ENCODE data around the gene LTBP1. TPM values are rescaled to one million over a fixed set of nuclear protein-coding genes. Genes with fewer than 3 reads are reported as not detected.

Gene LTBP1
- total RNA-seq, 2 experiments from 2014 or later: 0.10 to 0.14 TPM

DNA sequence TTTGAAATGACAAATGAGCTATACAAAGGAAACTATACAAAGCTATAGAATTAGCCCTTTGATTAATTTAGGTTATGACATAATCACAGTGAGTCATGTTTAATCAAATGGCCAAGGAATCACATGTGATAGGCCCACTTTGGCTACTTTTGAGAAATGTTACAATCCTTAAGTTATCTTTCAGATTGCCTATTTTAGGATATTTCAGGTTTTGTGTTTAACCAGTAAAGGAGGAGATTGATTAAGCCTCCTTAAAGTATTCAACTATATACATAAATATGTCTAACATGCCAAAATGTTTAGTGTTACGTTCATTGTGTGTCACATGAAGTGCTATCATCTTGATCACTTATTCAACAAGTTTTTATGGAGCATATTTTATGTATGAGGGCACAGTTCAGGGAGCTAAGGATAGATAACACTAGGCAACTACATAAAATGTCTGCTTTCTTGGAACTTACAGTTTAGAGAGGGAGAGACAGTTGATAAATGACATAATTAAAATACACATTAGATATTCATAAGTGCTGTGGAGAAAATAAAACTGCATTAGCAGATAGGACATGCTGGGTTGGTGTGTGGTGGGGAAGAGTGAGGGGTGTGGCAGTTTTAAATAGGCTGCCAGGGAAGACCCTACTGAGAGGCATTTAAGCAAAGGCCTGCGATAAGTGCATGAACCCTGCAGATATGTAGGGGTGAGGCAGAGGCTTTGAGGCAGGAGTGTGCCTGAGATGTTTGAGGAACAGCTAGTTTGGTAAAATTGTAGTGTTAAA, 77.2 kb downstream of the LTBP1 start:
- DNase-seq: no peak
- intact Hi-C loops (cut with micrococcal nuclease): no loop called here
- peaks cover 33% of the 10 kb centered on the region for H3K27me3 Mint-ChIP-seq (ENCODE audit: low read depth)

DNA sequence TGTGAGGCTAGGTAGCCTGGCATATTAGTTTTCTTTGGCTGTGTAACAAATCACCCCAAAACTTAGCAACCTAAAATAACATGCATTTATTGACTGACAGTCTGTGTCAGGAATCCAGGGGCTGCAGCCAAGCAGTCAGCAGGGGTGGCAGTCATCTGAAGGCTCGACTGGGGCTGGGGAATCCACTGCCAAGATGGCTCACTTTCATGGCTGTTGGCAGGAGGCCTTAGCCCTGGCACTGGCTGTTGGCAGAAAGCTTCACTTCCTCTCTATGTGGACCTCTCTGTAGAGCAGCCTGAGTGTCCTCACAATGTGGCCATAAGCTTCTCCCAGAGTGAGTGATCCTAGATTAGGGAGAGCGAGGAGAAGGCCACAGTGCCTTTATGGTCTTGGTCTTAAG, 78.0 kb downstream of the LTBP1 start:
- Mint-ChIP-seq H3K9me3 (no peaks in the 10 kb centered on the region), H3K27ac (no peak overlapping the region), H3K4me3 (no peak overlapping the region), H3K36me3 (ENCODE audit: low read depth) (no peaks in the 10 kb centered on the region), H3K4me1 (ENCODE audit: low read depth) (no peaks in the 10 kb centered on the region), H3K27me3 (ENCODE audit: low read depth) (peaks cover 33% of the 10 kb centered on the region)
- CTCF ChIA-PET: no interaction called here
- intact Hi-C loops (cut with micrococcal nuclease): no loop called here
- no peak for DNase-seq

More for the DNA sequence above, 77.2 kb downstream of the LTBP1 start:
- H3K27ac Mint-ChIP-seq: no peak overlapping the region
- H3K4me3 Mint-ChIP-seq: no peak overlapping the region
- no peaks in the 10 kb centered on the region for H3K36me3 Mint-ChIP-seq (ENCODE audit: low read depth)
- no peaks in the 10 kb centered on the region for H3K9me3 Mint-ChIP-seq
- CTCF ChIA-PET: no interaction called here
- no peaks in the 10 kb centered on the region for H3K4me1 Mint-ChIP-seq (ENCODE audit: low read depth)

DNA sequence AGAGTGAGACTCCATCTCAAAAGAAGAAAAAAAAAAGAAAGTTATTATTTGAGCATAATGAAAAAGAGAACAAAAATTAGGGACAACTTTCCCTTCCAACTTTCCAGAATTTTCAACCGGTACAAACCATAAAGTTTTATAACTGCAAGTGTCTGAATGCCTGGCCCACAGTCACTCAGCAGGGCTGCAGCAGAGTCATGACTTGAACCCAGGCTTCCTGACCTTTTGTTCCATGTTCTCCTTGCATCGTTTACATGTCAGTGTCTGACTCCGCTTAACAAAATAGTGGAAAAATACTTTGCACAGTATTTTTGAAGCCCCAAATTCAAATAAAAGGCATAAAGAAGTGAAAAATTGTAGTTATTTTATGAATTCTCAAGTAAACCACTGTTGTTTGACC, 82.7 kb downstream of the LTBP1 start:
- H3K27me3 Mint-ChIP-seq (ENCODE audit: low read depth): peaks cover 12% of the 10 kb centered on the region
- CTCF ChIA-PET: interaction anchor here (0.7 kb wide), 1 partner anchor 8 kb away, joined by 3 read pairs; no protein-coding TSS in a partner anchor
- intact Hi-C loops (cut with micrococcal nuclease): no loop called here
- H3K9me3 Mint-ChIP-seq: no peaks in the 10 kb centered on the region
- DNase-seq: no peak
- no peaks in the 10 kb centered on the region for H3K4me1 Mint-ChIP-seq (ENCODE audit: low read depth)
- no peaks in the 10 kb centered on the region for H3K36me3 Mint-ChIP-seq (ENCODE audit: low read depth)
- no peak overlapping the region for H3K27ac Mint-ChIP-seq
- H3K4me3 Mint-ChIP-seq: no peak overlapping the region

DNA sequence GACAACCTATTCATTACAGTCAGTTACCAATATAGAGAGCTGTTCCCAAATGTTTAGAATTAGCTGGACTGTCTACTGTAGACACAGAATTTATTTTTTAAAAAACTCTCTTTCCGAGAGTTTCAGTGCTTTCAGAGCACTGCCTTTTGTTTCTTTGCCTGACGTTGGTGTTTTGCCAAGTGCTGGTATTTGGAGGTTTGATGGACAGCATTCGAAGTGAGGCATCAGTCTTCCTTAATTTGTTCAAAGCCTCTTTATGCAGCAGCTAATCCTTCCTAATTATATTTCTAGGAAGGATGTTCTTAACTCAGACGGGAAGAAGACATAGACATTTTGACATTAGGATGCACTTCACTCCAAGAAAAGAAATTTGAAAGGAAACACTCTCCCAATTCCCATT, 83.2 kb downstream of the LTBP1 start:
- H3K4me3 Mint-ChIP-seq: no peak overlapping the region
- no peak for DNase-seq
- H3K27me3 Mint-ChIP-seq (ENCODE audit: low read depth): peaks cover 10% of the 10 kb centered on the region
- no peaks in the 10 kb centered on the region for H3K9me3 Mint-ChIP-seq
- H3K4me1 Mint-ChIP-seq (ENCODE audit: low read depth): no peaks in the 10 kb centered on the region
- no peak overlapping the region for H3K27ac Mint-ChIP-seq
- H3K36me3 Mint-ChIP-seq (ENCODE audit: low read depth): no peaks in the 10 kb centered on the region
- CTCF ChIA-PET: interaction anchor here (0.7 kb wide), 1 partner anchor 8 kb away, joined by 3 read pairs; no protein-coding TSS in a partner anchor
- intact Hi-C loops (cut with micrococcal nuclease): loop anchor here (10.0 kb wide), 1 partner anchor 475 kb away; no protein-coding TSS in a partner anchor

DNA sequence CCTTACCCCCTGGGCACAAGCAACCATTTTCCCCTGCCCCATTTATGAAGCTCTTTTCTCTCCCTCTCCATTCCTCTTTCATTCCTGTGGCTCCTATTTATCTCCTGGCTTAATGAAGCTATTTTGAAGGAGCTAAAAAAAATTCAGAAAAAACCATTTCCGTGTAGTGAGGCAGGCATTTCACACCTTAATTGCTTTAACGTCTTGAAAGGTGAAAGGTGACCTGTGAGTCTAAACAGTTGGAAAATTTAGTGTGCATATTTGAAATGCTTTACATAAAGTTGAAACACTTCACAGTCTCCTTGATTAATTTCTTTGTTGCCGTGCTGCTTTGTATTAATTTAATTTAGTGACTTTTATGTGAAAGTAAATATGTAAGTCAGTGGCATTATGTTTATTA, 83.6 kb downstream of the LTBP1 start:
- CTCF ChIA-PET: interaction anchor here (0.7 kb wide), 1 partner anchor 9 kb away, joined by 3 read pairs; no protein-coding TSS in a partner anchor
- H3K27me3 Mint-ChIP-seq (ENCODE audit: low read depth): peaks cover 6% of the 10 kb centered on the region
- no peaks in the 10 kb centered on the region for H3K36me3 Mint-ChIP-seq (ENCODE audit: low read depth)
- intact Hi-C loops (cut with micrococcal nuclease): loop anchor here (10.0 kb wide), 1 partner anchor 476 kb away; no protein-coding TSS in a partner anchor
- no peak overlapping the region for H3K27ac Mint-ChIP-seq
- H3K4me3 Mint-ChIP-seq: no peak overlapping the region
- DNase-seq: no peak
- H3K4me1 Mint-ChIP-seq (ENCODE audit: low read depth): no peaks in the 10 kb centered on the region
- H3K9me3 Mint-ChIP-seq: no peaks in the 10 kb centered on the region

DNA sequence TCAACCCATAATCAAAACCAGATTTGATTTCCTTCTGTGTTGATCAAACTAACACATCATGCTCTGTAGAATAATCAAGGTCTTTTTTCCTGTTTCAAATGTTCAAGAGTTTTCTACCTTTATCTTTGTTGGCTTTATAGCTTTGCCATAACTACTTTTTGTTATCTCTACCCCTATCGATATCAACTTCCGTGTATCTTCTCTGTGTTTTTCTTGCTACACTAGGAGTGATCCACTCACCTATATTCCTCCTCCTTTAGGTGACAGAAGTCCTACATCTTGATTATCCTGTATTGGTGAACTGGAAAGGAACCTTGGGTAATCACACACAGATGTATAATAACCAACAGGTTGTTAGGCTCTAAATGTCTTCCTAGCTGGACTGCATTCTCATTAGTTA, 85.5 kb downstream of the LTBP1 start:
- no peaks in the 10 kb centered on the region for H3K36me3 Mint-ChIP-seq (ENCODE audit: low read depth)
- CTCF ChIA-PET: interaction anchor here (1.2 to 1.6 kb wide), 2 partner anchors 341 to 551 kb away, joined by 4 read pairs; no protein-coding TSS in a partner anchor
- no peaks in the 10 kb centered on the region for H3K4me1 Mint-ChIP-seq (ENCODE audit: low read depth)
- H3K4me3 Mint-ChIP-seq: no peak overlapping the region
- no peak overlapping the region for H3K27ac Mint-ChIP-seq
- DNase-seq: no peak
- H3K9me3 Mint-ChIP-seq: no peaks in the 10 kb centered on the region
- intact Hi-C loops (cut with micrococcal nuclease): loop anchor here (10.0 kb wide), 1 partner anchor 477 kb away; no protein-coding TSS in a partner anchor
- H3K27me3 Mint-ChIP-seq (ENCODE audit: low read depth): peaks cover 4% of the 10 kb centered on the region

DNA sequence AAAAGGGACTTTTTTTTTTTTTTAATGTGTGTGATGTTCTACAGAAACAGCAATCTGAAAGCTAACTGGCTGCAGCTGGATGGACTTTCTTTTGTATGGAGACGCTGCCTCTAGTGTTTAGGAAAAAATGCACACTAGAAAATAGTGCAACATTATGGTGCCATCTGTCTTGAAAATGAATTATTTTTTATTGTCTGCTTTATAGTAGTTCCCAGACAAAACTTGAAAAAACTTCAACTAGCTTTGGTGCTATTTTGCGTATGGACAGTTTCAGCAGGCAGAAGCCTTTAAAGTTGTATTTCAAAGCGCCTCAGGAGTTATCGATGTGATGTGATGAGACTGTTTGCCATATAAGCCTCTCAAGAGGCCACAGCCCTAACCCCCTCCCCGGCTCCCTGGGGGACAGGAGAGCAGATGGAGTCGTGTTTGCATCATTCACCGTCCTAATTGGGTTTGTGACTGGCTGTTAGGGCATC, 86.9 kb downstream of the LTBP1 start:
- H3K4me3 Mint-ChIP-seq: no peak overlapping the region
- H3K27ac Mint-ChIP-seq: no peak overlapping the region
- no peaks in the 10 kb centered on the region for H3K9me3 Mint-ChIP-seq
- H3K27me3 Mint-ChIP-seq (ENCODE audit: low read depth): peaks cover 8% of the 10 kb centered on the region
- intact Hi-C loops (cut with micrococcal nuclease): loop anchor here (1.0 to 10.0 kb wide), 2 partner anchors 340 to 479 kb away; no protein-coding TSS in a partner anchor
- H3K4me1 Mint-ChIP-seq (ENCODE audit: low read depth): no peaks in the 10 kb centered on the region
- no peaks in the 10 kb centered on the region for H3K36me3 Mint-ChIP-seq (ENCODE audit: low read depth)
- no peak for DNase-seq
- CTCF ChIA-PET: interaction anchor here (0.8 to 1.6 kb wide), 5 partner anchors 19 to 549 kb away, joined by 3 to 6 read pairs (median 4); no protein-coding TSS in a partner anchor

DNA sequence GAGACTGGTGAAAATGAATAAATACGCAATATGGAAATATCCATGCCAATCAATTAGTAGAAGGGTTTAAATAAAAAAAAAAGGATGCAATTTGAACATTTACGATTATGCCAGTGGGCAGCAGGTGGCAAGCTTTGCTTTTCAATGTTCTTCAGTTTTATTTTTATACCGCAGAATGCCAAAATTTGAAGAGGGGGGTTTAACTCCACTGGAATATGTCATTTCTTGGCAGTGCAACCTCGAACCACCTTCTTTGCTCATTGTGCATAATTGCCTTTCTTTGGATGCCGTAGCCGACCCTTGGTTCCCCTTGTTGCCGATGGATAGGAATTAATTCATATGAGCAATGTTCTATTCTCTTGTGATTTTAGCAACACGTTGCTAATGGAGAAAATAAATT, 88.0 kb downstream of the LTBP1 start:
- intact Hi-C loops (cut with micrococcal nuclease): loop anchor here (1.0 to 10.0 kb wide), 2 partner anchors 339 to 480 kb away; no protein-coding TSS in a partner anchor
- Mint-ChIP-seq H3K9me3 (no peaks in the 10 kb centered on the region), H3K36me3 (ENCODE audit: low read depth) (no peaks in the 10 kb centered on the region), H3K27ac (no peak overlapping the region), H3K4me1 (ENCODE audit: low read depth) (no peaks in the 10 kb centered on the region), H3K27me3 (ENCODE audit: low read depth) (peaks cover 8% of the 10 kb centered on the region), H3K4me3 (no peak overlapping the region)
- CTCF ChIA-PET: interaction anchor here (0.8 to 1.1 kb wide), 2 partner anchors 17 to 342 kb away, joined by 3 to 6 read pairs; no protein-coding TSS in a partner anchor
- DNase-seq: no peak

DNA sequence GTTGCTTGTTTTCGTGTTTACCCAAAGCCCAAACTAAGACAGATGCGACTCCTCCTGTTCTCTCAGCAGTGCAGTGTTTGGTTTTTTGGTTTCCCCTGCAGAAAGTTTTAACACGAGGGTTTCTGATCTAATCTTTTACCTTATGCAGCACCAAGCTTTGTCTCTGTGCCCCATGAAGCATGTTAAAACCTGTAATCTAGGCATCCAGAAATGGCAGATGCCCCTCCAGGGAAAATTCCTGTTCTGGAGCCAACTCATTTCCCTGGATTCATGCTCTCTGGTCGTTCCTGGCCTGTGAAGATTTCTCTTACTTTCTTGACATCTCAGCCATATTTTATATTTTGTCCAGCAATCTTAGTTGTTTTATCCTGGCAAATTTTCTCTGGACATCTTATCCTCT, 91.5 kb downstream of the LTBP1 start:
- peaks cover 5% of the 10 kb centered on the region for H3K27me3 Mint-ChIP-seq (ENCODE audit: low read depth)
- intact Hi-C loops (cut with micrococcal nuclease): loop anchor here (10.0 kb wide), 1 partner anchor 483 kb away; no protein-coding TSS in a partner anchor
- H3K27ac Mint-ChIP-seq: no peak overlapping the region
- no peak overlapping the region for H3K4me3 Mint-ChIP-seq
- H3K9me3 Mint-ChIP-seq: no peaks in the 10 kb centered on the region
- no peak for DNase-seq
- CTCF ChIA-PET: no interaction called here
- no peaks in the 10 kb centered on the region for H3K36me3 Mint-ChIP-seq (ENCODE audit: low read depth)
- H3K4me1 Mint-ChIP-seq (ENCODE audit: low read depth): no peaks in the 10 kb centered on the region

DNA sequence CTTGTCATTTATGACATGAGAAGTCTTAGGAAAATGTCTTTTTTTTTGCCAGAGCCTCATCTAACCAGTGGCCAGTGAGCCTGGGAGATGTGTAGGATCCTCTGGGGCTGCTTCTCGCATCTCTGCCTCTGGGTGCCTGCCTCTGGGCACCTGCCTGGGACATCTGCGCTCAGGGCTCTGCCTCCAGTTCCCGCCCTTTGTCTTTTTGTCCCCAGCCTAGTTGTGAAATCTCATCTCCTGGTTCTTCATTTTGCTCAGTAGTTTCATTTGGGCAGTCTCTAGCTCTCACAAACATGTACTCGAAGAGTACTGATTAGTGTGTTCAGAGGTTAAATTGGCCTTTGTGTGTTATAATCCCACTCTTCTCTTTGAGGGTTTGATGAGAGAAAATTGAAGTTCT, 92.0 kb downstream of the LTBP1 start:
- CTCF ChIA-PET: no interaction called here
- H3K27me3 Mint-ChIP-seq (ENCODE audit: low read depth): peaks cover 4% of the 10 kb centered on the region
- no peak for DNase-seq
- no peak overlapping the region for H3K27ac Mint-ChIP-seq
- H3K4me3 Mint-ChIP-seq: no peak overlapping the region
- H3K4me1 Mint-ChIP-seq (ENCODE audit: low read depth): no peaks in the 10 kb centered on the region
- no peaks in the 10 kb centered on the region for H3K36me3 Mint-ChIP-seq (ENCODE audit: low read depth)
- H3K9me3 Mint-ChIP-seq: no peaks in the 10 kb centered on the region
- intact Hi-C loops (cut with micrococcal nuclease): loop anchor here (10.0 kb wide), 1 partner anchor 484 kb away; no protein-coding TSS in a partner anchor

DNA sequence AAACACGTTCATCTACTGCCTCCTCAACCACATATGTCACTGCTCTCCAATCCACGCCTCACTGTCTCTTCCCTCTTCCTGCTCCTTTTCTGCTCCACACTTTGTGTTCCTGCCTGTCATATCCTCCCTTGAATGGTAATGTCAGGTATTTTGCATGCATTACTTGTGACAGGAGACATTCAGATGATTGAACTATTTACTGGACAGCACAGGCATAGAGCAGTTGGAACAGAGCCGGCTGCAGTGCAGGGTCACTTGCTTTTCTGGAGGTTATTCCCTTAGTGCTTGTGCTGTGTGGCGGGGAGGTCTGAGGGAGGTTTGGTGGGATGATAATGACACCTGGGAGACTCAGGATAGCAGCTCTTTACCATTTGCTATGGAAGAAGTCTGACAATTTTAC, 93.8 kb downstream of the LTBP1 start:
- Mint-ChIP-seq H3K9me3 (no peaks in the 10 kb centered on the region), H3K27me3 (ENCODE audit: low read depth) (peaks cover 7% of the 10 kb centered on the region), H3K4me3 (no peak overlapping the region), H3K27ac (no peak overlapping the region), H3K4me1 (ENCODE audit: low read depth) (no peaks in the 10 kb centered on the region), H3K36me3 (ENCODE audit: low read depth) (no peaks in the 10 kb centered on the region)
- no peak for DNase-seq
- CTCF ChIA-PET: interaction anchor here (0.6 kb wide), 1 partner anchor 17 kb away, joined by 3 read pairs; no protein-coding TSS in a partner anchor
- intact Hi-C loops (cut with micrococcal nuclease): no loop called here

DNA sequence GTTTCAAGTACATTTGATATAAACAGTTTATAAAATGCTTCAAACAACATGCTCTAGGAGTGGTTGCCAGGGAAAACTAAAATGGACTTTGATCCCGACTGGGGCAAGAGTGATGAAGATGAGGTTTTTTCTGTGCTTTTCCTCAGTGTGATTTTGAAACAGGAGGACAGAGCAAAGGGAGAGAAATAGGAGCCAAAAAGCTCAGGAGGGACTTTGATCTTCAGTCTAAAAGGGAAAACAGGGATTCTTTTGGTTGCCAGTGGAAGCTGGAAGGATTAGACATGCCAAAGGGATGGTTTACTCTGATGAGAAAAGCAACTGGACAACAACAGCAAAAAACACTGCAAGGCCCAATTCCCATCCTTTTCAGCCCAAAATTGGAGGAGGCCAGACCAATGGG, 95.5 kb downstream of the LTBP1 start:
- intact Hi-C loops (cut with micrococcal nuclease): no loop called here
- Mint-ChIP-seq H3K27me3 (ENCODE audit: low read depth) (peaks cover 7% of the 10 kb centered on the region), H3K4me3 (no peak overlapping the region), H3K36me3 (ENCODE audit: low read depth) (no peaks in the 10 kb centered on the region), H3K4me1 (ENCODE audit: low read depth) (no peaks in the 10 kb centered on the region), H3K9me3 (no peaks in the 10 kb centered on the region), H3K27ac (no peak overlapping the region)
- DNase-seq: no peak
- CTCF ChIA-PET: no interaction called here

All from activated naive CD4-positive, alpha-beta T cell treated with anti-CD3 and anti-CD28 coated beads for 36 hours (primary cell).